ENCODE measurements around the gene GNG7.

Gene GNG7

DNA sequence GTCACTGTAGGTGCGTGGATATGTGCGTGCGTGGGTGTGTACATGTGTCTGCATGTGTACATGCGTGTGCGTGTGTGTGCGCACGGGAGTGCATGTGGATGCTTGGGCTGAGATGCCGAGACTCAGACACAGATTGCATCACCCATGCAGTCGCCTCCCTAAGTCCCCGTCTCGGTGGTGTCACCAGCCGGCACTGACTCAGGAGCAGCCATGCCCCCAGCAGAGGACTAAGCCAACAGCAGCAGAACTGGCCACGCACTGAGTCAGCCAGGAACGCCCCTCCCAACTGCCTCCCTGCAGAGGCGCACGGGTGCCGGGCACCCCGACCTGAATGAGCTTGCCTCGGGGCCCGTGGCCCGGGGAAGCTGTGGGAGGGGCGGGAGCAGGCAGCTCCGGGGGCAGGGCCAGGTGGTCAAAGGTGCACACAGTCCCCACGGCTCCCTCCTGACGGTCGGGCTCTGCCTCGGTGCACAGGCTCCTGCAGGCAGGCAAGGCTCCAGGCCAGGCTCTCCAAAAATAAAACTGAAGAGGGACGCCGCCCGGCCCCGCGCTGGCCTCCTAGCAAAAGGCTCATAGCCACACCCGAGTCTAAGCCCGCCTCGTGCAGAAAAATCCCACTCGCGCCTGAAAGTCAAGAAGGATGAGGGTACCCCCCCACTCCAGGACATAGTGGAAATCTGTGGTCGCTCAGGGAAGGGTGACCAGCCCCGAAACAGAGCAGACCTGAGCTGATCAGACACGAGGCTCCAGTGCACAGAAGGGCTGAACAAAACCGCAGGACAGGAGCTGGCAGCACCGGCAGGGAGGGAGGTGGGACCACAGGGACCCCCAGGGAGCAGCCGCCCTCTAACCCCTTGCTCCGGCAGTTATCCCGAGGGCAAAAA, 177.4 kb downstream of the GNG7 start:
- H3K4me2 ChIP-seq (ENCODE audit: low read length): peak overlapping the region; percentile 73
- peak overlapping the region; percentile 56 for H3K4me3 ChIP-seq (ENCODE audit: low read length)
- peaks cover 71% of the 10 kb centered on the region for H3K4me1 ChIP-seq (ENCODE audit: control insufficient read depth, low read length)
- peaks cover 25% of the 10 kb centered on the region for H3K79me2 ChIP-seq (ENCODE audit: control insufficient read depth, low read length)
- no peak for TF ChIP-seq CTCF (IDR thresholded peaks at IDR 0.05; ENCODE audit: low read depth, low read length, poor library complexity, severe bottlenecking)
- peaks cover 24% of the 10 kb centered on the region for H3F3A ChIP-seq (ENCODE audit: control insufficient read depth, insufficient read depth)
- peak overlapping the region; percentile 86 for H3K27ac ChIP-seq (ENCODE audit: low read depth, low read length)
- H3K9me3 ChIP-seq (ENCODE audit: control insufficient read depth, insufficient read depth, low read length): no peaks in the 10 kb centered on the region
- no peaks in the 10 kb centered on the region for H3K27me3 ChIP-seq (ENCODE audit: control insufficient read depth, low read length)
- peaks cover 3% of the 10 kb centered on the region; the same call in 1 of the 2 replicates for H4K20me1 ChIP-seq (ENCODE audit: control insufficient read depth, insufficient read depth, low read depth, low read length)
- peaks cover 22% of the 10 kb centered on the region for H3K36me3 ChIP-seq (ENCODE audit: control insufficient read depth, low read length)
- no peaks in the 10 kb centered on the region for H3K9me2 ChIP-seq (replicated peaks; ENCODE audit: control insufficient read depth, low read length)

DNA sequence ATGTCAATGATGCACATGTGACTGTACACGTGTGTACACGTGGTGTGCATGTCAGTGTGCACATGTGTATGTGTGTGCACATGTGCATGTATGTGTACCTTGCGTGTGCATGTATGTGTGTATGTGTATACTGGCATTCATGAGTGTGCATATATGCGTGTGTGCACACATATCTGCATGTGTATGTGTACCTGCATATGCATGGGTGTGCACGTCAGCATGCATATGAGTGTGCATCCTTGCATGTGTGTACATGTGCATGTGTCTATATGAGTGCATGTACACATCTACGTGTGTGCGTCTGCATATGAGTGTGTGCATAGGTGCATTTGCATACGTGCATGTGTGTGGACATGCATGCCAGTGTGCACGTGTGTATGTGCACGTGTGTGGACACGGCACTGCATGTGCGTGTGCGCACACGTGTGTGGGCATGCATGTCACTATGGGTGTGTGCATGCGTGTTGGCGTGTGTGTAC, 178.1 kb downstream of the GNG7 start:
- Histone ChIP-seq H3K9me2 (replicated peaks; ENCODE audit: control insufficient read depth, low read length) (no peaks in the 10 kb centered on the region), H4K20me1 (ENCODE audit: control insufficient read depth, insufficient read depth, low read depth, low read length) (peaks cover 3% of the 10 kb centered on the region; the same call in 1 of the 2 replicates), H3K9me3 (ENCODE audit: control insufficient read depth, insufficient read depth, low read length) (no peaks in the 10 kb centered on the region), H3K36me3 (ENCODE audit: control insufficient read depth, low read length) (peaks cover 22% of the 10 kb centered on the region), H3K4me1 (ENCODE audit: control insufficient read depth, low read length) (peaks cover 64% of the 10 kb centered on the region), H3K4me3 (ENCODE audit: low read length) (peak overlapping the region; percentile 56), H3K79me2 (ENCODE audit: control insufficient read depth, low read length) (peaks cover 21% of the 10 kb centered on the region), H3F3A (ENCODE audit: control insufficient read depth, insufficient read depth) (peaks cover 24% of the 10 kb centered on the region), H3K4me2 (ENCODE audit: low read length) (peak overlapping the region; percentile 73), H3K27ac (ENCODE audit: low read depth, low read length) (peak overlapping the region; percentile 86), H3K27me3 (ENCODE audit: control insufficient read depth, low read length) (no peaks in the 10 kb centered on the region)
- TF ChIP-seq CTCF (IDR thresholded peaks at IDR 0.05; ENCODE audit: low read depth, low read length, poor library complexity, severe bottlenecking) (no peak), EZH2phosphoT487 (IDR thresholded peaks at IDR 0.05; ENCODE audit: borderline replicate concordance, low read length) (no peak)

DNA sequence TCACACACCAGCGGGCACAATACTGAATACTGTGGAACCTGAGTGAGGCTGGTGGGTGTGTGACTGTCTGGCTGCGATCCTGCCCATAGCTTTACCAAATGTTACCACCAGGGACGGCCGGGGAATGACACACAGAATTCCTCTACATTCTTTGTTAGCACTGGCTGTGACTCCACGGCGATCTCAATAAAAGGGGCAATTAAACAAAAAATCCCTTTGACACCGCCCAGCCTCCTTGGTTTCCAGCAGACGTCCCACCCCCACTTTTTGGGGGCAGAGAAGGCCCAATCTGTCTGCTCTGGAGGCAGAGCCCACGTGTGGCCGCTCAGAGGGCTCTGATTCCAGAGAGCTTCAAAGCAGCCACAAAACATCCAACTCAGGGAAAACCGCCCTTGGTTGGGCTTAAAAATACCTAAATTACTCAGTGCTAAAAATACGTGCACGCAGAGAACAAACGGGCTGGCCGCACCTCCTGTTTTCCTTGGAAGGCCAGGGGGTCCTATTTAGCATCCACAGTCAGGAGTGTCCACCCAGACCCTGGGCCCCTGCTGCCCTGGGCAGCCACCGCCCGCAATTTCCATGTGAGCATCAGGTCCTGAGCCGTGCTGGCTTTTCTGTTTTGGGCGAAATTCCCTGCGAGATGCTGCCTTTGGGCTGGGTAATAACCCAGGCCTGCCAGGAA, 178.7 kb downstream of the GNG7 start:
- H3K9me3 ChIP-seq (ENCODE audit: control insufficient read depth, insufficient read depth, low read length): no peaks in the 10 kb centered on the region
- peak overlapping the region; percentile 61 for H3K27ac ChIP-seq (ENCODE audit: low read depth, low read length)
- H4K20me1 ChIP-seq (ENCODE audit: control insufficient read depth, insufficient read depth, low read depth, low read length): peaks cover 3% of the 10 kb centered on the region; the same call in 1 of the 2 replicates
- peaks cover 24% of the 10 kb centered on the region for H3F3A ChIP-seq (ENCODE audit: control insufficient read depth, insufficient read depth)
- H3K4me2 ChIP-seq (ENCODE audit: low read length): peak overlapping the region; percentile 73; the same call in 1 of the 2 replicates
- peaks cover 58% of the 10 kb centered on the region for H3K4me1 ChIP-seq (ENCODE audit: control insufficient read depth, low read length)
- H3K27me3 ChIP-seq (ENCODE audit: control insufficient read depth, low read length): no peaks in the 10 kb centered on the region
- no peaks in the 10 kb centered on the region for H3K9me2 ChIP-seq (replicated peaks; ENCODE audit: control insufficient read depth, low read length)
- peaks cover 20% of the 10 kb centered on the region for H3K79me2 ChIP-seq (ENCODE audit: control insufficient read depth, low read length)
- peaks cover 21% of the 10 kb centered on the region for H3K36me3 ChIP-seq (ENCODE audit: control insufficient read depth, low read length)
- no peak overlapping the region for H3K4me3 ChIP-seq (ENCODE audit: low read length)
- TF ChIP-seq CTCF (IDR thresholded peaks at IDR 0.05; ENCODE audit: low read depth, low read length, poor library complexity, severe bottlenecking) (no peak), EZH2phosphoT487 (IDR thresholded peaks at IDR 0.05; ENCODE audit: borderline replicate concordance, low read length) (no peak)

Data from DOHH2 (cell line).